ENCODE measurements around the gene NIN. TPM values are rescaled to one million over a fixed set of nuclear protein-coding genes. Genes with fewer than 3 reads are reported as not detected.

Gene NIN
- total RNA-seq, 1 donor from 2014 or later, result 21.0 TPM

GRCh38 chr14:50839691-50840090, 8.7 kb upstream of the NIN start:
- Mint-ChIP-seq H3K27ac (no peak overlapping the region), H3K27me3 (peaks cover 79% of the 10 kb centered on the region), H3K36me3 (ENCODE audit: insufficient read depth) (no peaks in the 10 kb centered on the region), H3K4me1 (ENCODE audit: low read depth) (peaks cover 2% of the 10 kb centered on the region), H3K9me3 (ENCODE audit: low read depth) (no peaks in the 10 kb centered on the region), H3K4me3 (ENCODE audit: low read depth) (no peak overlapping the region)
- no peak for TF ChIP-seq CTCF (IDR thresholded peaks at IDR 0.05; ENCODE audit: unreplicated experiment)
- no peak for DNase-seq (ENCODE audit: low spot score, unreplicated experiment)

- H3K4me1 Mint-ChIP-seq (ENCODE audit: low read depth), result peaks cover 2% of the 10 kb centered on the region
- H3K27ac Mint-ChIP-seq, result no peak overlapping the region
- H3K9me3 Mint-ChIP-seq (ENCODE audit: low read depth), result no peaks in the 10 kb centered on the region
- H3K27me3 Mint-ChIP-seq, result peaks cover 84% of the 10 kb centered on the region
- no peak for DNase-seq (ENCODE audit: low spot score, unreplicated experiment)
- TF ChIP-seq CTCF (IDR thresholded peaks at IDR 0.05; ENCODE audit: unreplicated experiment), result no peak
- no peak overlapping the region for H3K4me3 Mint-ChIP-seq (ENCODE audit: low read depth)
- no peaks in the 10 kb centered on the region for H3K36me3 Mint-ChIP-seq (ENCODE audit: insufficient read depth)
These were observed 8.1 kb upstream of the NIN start for GRCh38 chr14:50839048-50839447.

- TF ChIP-seq CTCF (IDR thresholded peaks at IDR 0.05; ENCODE audit: unreplicated experiment), result no peak
- Mint-ChIP-seq H3K36me3 (ENCODE audit: insufficient read depth) (no peaks in the 10 kb centered on the region), H3K9me3 (ENCODE audit: low read depth) (no peaks in the 10 kb centered on the region)
These were observed 7.0 kb upstream of the NIN start for GRCh38 chr14:50837850-50838470.

GRCh38 chr14:50837271-50837670, 6.3 kb upstream of the NIN start:
- no peak for TF ChIP-seq CTCF (IDR thresholded peaks at IDR 0.05; ENCODE audit: unreplicated experiment)
- H3K9me3 Mint-ChIP-seq (ENCODE audit: low read depth), result no peaks in the 10 kb centered on the region
- H3K4me3 Mint-ChIP-seq (ENCODE audit: low read depth), result no peak overlapping the region
- H3K36me3 Mint-ChIP-seq (ENCODE audit: insufficient read depth), result no peaks in the 10 kb centered on the region
- peaks cover 86% of the 10 kb centered on the region for H3K27me3 Mint-ChIP-seq
- H3K4me1 Mint-ChIP-seq (ENCODE audit: low read depth), result peaks cover 13% of the 10 kb centered on the region
- H3K27ac Mint-ChIP-seq, result no peak overlapping the region
- DNase-seq (ENCODE audit: low spot score, unreplicated experiment), result no peak

More at GRCh38 chr14:50837850-50838470, 7.0 kb upstream of the NIN start:
- Mint-ChIP-seq H3K27ac (no peak overlapping the region), H3K4me1 (ENCODE audit: low read depth) (peaks cover 7% of the 10 kb centered on the region), H3K4me3 (ENCODE audit: low read depth) (no peak overlapping the region), H3K27me3 (peaks cover 81% of the 10 kb centered on the region)
- DNase-seq (ENCODE audit: low spot score, unreplicated experiment), result no peak

GRCh38 chr14:50836515-50836914, 5.6 kb upstream of the NIN start:
- Mint-ChIP-seq H3K27ac (no peak overlapping the region), H3K4me3 (ENCODE audit: low read depth) (no peak overlapping the region), H3K9me3 (ENCODE audit: low read depth) (no peaks in the 10 kb centered on the region), H3K4me1 (ENCODE audit: low read depth) (peaks cover 19% of the 10 kb centered on the region), H3K27me3 (peaks cover 93% of the 10 kb centered on the region), H3K36me3 (ENCODE audit: insufficient read depth) (no peaks in the 10 kb centered on the region)
- no peak for TF ChIP-seq CTCF (IDR thresholded peaks at IDR 0.05; ENCODE audit: unreplicated experiment)
- DNase-seq (ENCODE audit: low spot score, unreplicated experiment), result no peak

Data from progenitor cell of endocrine pancreas (in vitro differentiated cells).